NCI-H526 treated with DMSO at 0.1 percent for 48 hours (cell line): ENCODE data around the gene NUP210.

ENCODE experiments used
- DNase-seq: peaks from one replicate; lab custom pipeline; 2025; lab: John Stamatoyannopoulos, UW

The NUP210 gene

DNA sequence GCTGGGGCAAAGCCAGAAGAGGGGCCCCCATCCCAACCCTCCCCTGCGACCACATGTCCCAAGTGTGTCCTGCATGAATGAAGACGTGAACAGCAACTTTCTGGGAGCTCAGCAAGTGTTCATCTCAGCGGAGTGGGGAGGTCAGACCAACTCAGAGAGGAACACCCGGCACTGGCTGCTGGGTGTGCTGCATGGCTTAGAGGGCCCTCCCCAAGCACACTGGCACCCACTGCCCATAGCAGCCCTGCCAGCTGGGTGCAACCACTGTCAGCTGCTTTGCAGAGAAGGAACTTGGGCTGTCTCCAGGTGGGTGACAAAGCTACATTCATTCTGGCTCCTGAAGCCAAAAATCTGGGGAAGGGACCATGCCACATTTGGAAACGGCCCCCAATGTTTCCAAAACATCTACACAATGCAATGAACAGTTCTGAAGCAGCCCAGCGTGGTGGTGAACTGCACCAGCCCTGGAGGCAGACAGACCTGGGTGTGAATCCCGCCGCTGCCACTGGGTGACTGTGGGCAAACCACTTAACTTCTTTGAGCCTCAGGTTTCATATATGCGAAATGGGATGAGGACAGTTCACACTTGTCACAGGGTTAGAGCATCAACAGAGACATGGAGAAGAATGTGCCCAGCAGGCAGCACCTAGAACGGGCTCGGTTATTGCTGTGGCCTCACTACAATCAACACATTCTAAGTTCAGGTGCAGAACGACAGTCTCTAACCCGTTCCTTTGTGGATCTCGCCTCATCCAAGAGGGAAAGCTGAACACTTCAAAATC, 145.4 kb downstream of the NUP210 start:
- DNase-seq, result no peak

DNA sequence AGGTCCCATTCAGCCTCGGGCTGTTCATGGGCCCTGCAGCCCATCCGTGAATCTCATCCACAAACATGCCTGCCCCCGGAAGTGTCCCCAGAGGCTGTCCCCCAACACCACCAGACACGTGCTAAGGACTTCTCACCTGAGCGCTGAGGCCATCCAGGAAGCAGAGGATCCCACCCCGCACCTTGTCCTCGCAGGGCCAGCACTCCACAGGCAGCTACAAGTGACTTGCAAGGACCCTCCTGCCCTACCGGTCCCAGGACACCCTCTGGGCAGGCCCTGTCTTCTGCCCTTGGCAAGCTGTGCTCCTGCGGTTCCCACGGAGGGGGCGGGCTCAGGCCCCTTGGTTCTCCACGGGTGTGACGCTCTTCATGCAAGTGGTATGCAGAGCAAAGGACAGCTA, 146.0 kb downstream of the NUP210 start:
- DNase-seq, result no peak

DNA sequence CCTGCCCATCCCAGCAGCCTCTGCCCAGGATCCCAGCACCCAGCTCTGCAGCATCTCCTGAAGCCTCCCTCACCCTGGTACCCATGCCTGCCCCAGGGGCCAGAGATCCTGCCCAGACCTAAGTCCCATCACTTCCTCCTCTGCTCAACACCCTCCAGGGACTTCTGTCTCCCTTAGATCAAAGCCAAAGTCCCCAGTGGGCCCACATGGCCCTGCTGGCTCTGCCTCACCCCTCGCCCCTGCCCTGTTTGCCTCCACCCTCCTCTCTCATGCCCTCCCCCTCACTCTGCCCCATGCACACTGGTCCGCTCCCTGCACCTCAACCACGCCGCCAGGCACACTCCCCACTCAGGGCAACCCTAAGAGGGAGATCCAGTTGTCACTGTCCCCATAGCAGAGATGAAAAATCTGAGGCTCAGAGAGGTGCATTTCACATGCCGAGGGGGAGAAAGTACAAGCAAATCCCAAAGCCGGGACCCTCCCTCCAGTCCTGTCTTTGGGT, 146.5 kb downstream of the NUP210 start:
- DNase-seq, result no peak

DNA sequence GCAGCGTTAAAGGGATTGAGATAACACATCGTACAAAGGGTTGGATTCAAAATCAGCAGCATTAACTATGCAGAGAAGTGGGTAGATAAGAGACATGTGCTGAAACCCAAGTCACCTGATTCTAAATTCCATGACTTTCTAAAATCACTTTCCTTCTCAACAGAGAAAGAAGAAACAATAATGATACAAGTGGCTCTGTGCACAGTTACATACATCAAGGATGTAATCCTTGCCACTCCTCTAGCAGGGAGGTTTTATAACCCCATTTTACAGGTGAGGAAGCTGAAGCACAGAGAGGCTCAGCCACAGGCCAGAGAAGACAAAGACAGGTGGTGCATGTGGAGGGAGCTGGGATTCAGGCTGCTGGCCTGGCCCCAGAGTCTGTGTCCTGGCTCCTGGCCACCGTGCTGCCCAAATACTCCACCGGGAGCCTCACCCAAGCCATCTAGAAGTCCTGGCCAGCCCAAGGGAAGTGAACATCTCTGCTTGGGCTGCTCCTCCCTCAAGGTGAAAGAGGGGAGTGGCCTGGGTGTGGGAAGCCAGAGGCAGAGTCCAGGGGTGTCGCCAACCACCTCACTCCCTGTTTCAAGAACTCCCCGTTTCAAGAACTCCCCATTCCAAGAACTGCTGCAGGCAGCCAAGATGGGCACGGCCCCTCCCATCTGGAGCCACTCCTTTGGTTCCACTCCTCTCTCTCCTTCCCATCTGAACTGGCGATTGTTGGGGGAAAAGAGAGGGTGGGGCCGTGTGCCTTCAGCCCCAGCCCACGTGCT, 147.1 kb downstream of the NUP210 start:
- no peak for DNase-seq

DNA sequence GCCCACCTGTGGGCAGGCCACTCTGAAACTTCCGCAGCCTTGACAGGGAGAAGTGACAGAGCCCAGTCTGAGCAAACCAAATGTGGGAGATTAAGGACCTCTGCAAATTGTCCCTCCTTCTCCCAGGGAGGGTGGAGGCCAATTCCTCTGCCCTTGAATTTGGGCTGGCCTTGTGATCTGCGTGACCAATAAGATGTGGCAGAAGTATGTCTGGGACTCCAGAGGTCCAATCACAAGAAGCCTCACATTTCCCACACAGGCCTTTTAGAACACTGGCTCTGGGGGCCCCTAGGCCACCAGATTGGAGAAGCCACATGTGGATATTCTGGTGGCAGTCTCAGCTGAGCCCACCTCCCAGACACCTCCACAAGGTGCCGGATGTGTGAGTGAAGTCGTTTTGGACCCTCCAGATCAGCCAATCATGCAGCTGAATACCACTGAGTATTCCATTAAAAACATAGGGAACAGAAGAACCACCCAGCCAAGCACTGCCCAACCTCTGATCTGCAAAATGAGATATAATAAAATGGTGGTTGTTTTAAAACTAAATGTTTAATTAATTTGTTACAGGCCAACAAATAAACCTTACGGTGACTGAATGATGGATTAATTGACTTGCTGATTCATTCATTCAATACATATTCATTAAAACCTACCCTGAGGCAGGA, 150.3 kb downstream of the NUP210 start:
- no peak for DNase-seq

DNA sequence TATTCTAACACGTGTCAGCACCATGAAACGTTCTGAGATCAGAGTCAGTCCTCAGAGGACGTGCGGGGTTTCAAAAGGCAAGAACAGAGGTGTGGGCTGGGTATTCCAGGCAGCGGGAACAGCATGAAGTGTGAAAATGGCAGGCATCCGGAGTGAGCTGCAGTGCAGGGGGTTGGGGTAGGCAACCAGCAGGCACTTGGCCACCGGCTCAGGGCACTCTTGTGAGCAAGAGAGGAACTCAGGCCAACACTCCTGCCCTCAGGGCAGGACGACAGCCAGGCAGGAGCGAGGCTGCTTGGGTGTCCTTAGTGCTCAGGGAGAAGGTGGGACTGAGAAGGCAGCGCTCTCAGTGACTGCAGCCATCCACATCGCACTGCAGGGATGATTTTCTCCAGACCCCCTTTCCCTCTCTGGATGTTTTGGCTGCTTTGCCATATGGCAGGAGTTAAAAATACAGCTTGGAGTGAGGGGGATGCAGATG, 151.1 kb downstream of the NUP210 start:
- no peak for DNase-seq

DNA sequence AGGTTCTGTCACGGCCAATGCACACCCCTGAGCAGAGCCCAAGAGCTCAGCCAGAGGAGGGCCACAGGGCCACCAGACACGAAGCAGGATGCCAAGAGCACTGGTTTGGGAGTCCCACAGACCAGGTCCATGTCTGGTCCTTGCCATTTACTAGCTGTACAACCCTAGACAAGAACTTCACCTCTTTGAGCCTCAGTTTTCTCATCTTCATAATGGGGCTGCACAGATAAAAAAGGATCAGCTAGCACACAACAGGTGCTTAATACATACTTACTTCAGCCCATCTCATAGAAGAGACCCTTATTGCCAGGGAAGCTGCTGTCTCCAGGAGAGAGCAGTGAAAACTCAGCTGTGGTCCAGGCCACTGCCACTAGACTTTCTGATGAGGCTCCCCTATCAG, 152.0 kb downstream of the NUP210 start:
- no peak for DNase-seq

DNA sequence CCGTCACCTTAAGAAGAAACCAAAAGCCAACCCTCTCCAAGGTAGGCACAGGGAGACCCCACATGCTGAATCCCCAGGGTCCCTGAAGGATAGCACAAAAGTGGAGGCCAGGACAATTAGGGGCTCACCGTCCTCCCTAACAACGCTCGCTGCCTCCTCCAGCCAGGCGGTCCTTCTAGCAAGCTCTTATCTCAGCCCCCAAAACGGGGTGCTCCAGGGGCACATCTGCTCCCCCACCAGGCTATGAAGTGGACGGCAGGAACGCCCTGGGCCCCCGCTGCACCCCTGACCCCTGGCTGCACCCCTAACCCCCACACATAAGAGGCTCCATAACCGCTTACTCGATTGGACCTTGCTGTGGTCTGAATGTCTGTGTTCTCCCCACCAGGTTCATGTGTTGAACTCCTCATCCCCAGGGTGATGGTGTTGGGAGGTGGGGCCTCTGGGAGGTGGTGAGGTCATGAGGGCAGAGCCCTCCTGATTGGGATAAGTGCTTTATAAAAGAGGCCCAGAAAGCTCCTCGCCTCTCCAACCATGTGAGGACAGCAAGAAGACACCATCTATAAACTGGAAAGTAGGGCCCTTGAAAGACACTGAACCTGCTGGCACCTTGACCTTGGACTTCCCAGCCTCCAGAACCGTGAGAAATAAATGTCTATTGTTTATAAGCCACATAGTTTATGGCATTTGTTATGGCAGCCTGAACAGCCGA, 153.3 kb downstream of the NUP210 start:
- DNase-seq, result no peak
